ENCODE data around the gene SPTLC1.

DNA sequence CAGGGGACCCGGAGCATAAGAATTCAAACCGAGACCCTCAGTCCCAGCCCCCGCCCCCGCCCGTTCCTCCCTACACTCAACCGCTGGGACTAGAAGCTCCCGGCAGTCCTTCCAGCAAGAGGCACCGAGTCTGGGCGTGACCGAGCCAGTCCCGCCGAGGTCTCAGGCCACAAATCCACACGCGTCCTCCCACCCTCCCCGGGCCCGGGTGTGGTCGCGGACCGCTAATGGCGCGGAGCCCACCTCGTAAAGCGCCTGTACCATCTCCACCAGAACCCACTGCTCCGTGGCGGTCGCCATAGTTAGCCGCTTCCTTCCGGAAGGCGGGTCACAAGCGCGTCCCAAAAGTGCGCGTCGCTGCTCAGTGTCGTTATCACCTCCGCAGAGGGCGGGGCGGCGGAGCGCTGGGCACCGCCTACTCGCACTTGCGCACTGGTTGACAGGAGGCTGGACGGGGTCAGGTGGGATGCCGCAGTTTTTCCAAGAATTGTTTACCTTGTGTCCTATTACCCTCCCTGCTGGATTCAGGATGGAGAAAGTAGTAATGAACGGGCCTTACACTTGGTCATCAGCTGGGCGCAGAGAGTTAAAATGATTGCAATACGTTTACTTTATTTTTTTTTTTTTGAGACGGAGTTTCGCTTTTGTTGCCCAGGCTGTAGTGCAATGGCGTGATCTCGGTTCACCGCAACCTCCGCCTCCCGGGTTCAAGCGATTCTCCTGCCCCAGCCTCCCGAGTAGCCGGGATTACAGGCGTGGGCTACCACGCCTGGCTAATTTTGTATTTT, at the start of gene SPTLC1:
- TF ChIP-seq POLR2A (IDR thresholded peaks at IDR 0.05): peak in 1 of 2 donors; percentile 93
- TF ChIP-seq, protein P1, sequence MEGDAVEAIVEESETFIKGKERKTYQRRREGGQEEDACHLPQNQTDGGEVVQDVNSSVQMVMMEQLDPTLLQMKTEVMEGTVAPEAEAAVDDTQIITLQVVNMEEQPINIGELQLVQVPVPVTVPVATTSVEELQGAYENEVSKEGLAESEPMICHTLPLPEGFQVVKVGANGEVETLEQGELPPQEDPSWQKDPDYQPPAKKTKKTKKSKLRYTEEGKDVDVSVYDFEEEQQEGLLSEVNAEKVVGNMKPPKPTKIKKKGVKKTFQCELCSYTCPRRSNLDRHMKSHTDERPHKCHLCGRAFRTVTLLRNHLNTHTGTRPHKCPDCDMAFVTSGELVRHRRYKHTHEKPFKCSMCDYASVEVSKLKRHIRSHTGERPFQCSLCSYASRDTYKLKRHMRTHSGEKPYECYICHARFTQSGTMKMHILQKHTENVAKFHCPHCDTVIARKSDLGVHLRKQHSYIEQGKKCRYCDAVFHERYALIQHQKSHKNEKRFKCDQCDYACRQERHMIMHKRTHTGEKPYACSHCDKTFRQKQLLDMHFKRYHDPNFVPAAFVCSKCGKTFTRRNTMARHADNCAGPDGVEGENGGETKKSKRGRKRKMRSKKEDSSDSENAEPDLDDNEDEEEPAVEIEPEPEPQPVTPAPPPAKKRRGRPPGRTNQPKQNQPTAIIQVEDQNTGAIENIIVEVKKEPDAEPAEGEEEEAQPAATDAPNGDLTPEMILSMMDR (IDR thresholded peaks at IDR 0.05): peak in 1 of 6 experiments; percentile 14
